GM19240 (cell line): ENCODE results near the gene SPRYD3.
A peak's percentile ranks its signal among the peaks of the same experiment; 100 is the strongest.

Source experiments
- DNase-seq: peaks from one replicate; pipeline ENCODE4 v3.0.0; 2011; ENCODE audit warnings: low spot score; ENCODE audit not compliant: insufficient read length

SPRYD3 gene

DNA sequence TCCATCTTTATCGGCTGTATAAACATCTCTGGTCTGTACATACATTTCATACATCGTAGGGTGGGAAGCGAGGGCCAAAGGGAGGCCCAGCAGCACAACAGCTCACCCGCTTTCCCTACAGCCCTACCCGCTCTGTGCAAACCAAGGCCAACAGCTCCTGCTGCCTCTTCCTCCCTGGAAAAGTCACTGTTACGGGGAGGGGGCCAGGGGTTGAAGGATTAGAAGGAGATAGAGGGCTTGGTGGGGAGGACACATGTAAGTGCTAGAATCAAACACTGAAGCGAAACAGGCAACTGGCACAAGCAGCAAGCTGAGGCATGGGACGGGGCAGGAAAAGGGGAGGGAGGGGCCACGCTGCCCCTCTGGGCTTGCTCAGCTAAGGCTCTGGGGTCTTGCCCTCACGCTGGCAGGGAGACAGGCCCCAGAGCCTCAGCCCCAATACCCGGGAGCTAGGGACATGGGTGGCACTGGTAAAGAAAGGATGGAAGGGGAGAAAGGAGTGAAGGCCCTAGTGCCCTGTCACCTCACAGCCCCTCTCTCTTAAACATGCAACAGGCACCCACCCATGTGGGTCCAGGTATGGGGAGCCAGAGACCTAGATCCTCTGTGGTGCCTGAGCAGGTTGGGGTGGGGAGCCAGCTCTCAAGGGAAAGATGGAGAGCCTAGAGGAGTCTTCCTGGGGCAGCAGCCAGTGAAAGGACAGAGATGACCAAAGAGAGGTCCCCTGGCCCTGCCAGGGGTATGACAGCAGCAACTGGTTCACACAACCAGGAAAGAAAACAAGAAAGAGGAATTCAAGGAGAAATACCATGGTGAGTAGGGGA, 14.4 kb downstream of the SPRYD3 start:
- no peak for DNase-seq

DNA sequence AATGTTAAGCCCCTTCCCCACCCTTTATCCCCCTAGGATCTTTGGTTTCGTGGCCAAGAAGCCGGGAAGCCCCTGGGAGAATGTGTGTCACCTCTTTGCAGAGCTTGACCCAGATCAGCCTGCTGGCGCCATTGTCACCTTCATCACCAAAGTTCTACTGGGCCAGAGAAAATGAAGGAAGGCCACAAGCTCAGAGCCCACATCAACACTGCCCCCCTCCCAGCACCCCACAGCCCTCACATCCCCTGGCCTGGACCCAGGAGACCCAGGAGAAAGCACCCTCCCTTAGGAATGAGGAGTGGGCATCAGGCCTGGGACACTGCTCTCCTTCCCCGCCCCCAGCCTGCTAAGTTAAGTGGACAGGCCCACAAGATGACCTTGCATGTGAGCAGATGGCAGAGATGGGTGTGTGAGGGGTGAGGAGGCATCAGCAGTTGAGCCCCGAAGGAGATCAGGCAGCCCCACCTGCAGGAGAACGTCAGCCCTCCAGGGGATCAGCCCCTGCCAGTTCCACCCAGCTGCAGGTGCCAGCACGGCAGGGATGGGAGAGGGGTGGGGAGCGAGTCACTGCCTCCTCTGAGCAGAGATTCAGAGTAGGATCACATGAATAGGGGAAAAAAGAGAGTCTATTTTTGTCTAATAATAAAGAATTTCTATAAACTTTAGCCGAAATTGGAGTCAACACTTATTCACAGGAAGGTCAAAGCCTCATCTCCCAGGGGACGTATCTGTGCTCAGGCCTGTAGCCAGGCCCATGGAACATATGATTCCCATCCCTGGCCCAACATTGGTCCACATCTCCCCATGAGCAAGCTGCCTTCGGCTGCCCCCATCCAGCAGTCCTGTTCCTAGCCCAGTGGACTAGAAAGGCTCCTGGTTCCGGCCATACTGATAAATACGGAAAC, 15.2 kb downstream of the SPRYD3 start:
- no peak for DNase-seq

- DNase-seq = no peak
Observed at GRCh38 chr12:53062977-53063707, 16.0 kb downstream of the SPRYD3 start.

- DNase-seq = no peak
Observed at GRCh38 chr12:53062011-53062961, 16.9 kb downstream of the SPRYD3 start.

DNA sequence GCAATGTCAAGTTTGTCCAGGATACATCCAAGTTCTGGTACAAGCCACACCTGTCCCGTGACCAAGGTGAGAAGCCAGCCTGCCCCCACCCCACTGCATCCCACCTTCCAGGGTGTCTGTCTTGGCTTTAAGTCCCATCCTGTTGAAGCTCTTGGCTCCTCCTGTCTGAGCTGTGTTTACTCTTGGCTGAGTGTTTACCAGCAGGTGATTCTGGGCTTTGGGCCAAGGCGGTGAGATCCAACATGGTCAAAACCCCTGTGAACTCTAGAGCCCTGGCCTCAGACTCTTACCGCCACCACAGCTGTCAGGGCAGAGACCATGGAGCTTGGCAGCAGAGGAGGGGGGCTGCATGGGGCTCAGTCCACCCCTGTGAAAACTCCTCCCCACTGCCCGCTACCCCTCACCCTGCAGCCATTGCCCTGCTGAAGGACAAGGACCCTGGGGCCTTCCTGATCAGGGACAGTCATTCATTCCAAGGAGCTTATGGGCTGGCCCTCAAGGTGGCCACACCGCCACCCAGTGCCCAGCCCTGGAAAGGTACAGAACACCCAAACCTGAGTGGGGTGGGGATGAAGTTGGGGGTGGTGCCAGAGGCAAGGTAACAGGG, 17.7 kb downstream of the SPRYD3 start:
- no peak for DNase-seq

DNA sequence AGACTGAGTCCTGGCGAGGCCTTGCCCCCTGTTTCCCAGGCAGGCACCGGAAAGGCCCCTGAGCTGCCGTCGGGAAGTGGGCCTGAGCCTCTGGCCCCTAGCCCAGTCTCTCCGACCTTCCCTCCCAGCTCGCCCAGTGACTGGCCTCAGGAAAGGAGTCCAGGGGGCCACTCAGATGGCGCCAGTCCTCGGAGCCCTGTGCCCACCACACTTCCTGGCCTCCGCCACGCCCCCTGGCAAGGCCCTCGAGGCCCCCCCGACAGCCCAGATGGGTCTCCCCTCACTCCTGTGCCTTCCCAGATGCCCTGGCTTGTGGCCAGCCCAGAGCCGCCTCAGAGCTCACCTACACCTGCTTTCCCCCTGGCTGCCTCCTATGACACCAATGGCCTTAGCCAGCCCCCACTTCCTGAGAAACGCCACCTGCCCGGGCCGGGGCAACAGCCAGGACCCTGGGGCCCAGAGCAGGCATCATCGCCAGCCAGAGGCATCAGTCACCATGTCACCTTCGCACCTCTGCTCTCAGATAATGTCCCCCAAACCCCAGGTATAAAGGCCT, 18.4 kb downstream of the SPRYD3 start:
- no peak for DNase-seq

GRCh38 chr12:53060064-53060720, 19.0 kb downstream of the SPRYD3 start:
- DNase-seq = no peak

DNA sequence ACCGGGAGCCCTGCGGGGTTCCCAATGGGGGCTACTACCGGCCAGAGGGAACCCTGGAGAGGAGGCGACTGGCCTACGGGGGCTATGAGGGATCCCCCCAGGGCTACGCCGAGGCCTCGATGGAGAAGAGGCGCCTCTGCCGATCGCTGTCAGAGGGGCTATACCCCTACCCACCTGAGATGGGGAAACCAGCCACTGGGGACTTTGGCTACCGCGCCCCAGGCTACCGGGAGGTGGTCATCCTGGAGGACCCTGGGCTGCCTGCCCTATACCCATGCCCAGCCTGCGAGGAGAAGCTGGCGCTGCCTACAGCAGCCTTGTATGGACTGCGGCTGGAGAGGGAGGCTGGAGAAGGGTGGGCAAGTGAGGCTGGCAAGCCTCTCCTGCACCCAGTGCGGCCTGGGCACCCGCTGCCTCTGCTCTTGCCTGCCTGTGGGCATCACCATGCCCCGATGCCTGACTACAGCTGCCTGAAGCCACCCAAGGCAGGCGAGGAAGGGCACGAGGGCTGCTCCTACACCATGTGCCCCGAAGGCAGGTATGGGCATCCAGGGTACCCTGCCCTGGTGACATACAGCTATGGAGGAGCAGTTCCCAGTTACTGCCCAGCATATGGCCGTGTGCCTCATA, 19.6 kb downstream of the SPRYD3 start:
- DNase-seq = no peak

DNA sequence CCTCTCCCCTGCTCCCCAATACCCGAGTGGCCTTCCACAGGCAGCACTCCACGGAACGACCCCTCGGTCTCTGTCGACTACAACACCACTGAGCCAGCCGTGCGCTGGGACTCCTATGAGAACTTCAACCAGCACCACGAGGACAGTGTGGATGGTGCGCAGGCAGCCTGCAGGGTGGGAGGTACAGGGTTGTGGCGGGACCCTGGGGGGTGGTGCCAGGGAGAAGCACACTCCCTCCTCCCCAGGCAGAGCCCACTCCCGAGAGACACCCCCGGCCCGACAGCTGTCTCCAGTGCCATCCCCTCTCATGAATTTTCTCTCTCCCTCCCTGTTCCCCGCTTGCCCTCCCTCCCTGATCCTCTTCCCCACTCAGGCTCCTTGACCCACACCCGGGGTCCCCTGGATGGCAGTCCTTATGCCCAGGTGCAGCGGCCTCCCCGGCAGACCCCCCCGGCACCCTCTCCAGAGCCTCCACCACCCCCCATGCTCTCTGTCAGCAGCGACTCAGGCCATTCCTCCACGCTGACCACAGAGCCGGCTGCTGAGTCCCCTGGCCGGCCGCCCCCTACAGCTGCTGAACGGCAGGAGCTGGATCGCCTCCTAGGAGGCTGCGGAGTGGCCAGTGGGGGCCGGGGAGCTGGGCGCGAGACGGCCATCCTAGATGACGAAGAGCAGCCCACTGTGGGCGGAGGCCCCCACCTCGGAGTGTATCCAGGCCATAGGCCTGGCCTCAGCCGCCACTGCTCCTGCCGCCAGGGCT, 20.3 kb downstream of the SPRYD3 start:
- DNase-seq = no peak

DNA sequence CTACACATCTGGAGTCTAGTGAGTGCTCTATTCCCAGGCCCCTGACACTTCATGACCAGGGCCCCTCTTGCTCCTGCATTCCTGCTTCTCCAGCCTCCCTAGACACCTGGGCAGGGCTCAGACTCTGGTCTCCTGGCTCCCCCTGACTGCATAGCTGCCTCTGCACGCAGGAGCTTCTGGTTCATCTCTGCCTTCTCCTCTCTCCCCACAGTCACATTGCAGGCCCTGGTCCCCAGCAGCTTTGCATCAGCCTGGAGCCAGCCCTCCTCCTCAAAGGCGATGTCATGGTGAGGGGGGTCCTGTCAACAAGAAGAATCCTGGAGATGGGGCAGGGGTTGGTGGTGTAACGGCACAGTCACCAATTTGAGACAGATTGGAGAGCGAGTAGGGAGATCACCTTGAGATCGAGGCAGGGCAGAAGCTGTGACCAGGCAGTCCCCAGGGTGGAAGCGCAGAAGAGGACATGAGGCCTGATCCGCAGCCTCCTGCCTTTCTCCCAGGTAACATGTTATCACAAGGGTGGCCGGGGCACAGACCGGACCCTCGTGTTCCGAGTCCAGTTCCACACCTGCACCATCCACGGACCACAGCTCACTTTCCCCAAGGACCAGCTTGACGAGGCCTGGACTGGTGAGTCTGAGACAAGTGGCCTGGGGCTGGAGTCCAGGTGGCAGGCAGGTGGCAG, 21.2 kb downstream of the SPRYD3 start:
- DNase-seq = no peak

DNA sequence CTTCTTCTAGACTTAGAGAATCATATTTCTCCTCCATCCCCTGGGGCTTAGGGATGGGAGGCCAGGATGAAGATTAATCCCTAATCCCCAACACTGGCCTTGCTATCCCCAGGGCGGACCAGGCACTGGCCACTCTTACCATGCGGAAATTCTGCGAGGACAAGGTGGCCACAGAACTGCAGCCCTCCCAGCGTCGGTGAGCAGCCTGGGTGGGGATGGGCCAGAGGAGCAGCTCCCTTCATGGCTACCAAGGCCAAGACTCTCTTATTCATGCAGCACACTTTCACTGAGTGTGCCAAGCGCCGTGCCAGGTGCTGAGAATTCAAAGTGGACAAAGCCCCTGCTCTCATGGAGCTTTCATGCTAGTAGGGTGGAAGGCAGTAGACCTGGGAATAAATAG, 22.3 kb downstream of the SPRYD3 start:
- no peak for DNase-seq

DNA sequence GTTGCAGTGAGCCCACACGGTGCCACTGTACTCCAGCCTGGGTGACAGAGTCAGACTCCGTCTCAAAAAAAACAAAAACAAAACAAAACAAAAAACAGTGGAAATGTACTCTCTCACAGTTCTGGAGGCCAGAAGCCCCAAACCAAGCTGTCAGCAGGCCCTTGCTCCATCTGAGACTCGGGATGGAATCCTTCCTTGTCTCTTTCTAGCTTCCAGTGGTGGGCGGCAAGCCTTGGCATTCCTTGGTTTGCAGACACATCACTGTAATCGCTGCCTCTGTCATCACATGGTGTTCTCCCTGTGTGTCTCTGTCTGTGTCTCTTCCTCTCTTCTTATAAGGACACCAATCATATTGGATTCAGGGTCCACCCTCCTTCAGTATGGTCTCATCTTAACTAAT, 22.9 kb downstream of the SPRYD3 start:
- DNase-seq = no peak

DNA sequence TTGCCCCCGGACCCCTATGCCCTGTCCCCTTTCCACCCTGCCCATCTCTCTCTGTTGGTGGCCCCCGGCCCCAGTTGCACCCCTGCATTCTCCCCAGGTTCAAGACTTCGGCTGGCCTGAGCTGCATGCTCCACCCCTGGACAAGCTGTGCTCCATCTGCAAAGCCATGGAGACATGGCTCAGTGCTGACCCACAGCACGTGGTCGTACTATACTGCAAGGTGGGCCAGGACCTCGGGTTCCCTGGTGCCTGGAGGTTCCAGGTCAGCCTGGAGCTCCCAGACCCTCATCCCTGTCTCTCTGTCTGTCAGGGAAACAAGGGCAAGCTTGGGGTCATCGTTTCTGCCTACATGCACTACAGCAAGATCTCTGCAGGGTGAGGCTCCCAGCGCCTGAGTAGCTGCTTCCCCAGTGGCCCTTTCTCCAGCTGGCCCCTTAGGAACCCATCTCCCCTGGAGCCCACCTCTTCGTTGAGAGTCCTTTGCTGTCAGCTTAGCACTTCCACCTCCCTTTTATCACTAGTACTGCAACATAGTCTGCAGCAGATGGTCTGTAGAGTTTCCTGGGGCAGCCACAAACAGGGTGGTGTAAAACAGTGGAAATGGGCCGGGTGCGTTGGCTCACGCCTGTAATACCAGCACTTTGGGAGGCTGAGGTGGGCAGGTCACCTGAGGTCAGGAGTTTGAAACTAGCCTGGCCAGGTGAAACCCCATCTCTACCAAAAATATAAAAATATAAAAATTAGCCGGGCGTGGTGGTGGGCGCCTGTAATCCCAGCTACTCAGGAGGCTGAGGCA, 23.5 kb downstream of the SPRYD3 start:
- no peak for DNase-seq

- DNase-seq = peak; percentile 95
Observed at GRCh38 chr12:53054112-53054878, 24.9 kb downstream of the SPRYD3 start.

GRCh38 chr12:53053218-53054111, 25.7 kb downstream of the SPRYD3 start:
- DNase-seq = no peak
